ENCODE measurements around the gene SOWAHA. TPM values are rescaled to one million over a fixed set of nuclear protein-coding genes. Genes with fewer than 3 reads are reported as not detected.

SOWAHA gene
- total and polyA plus RNA-seq, 2 of the 4 experiments (the other 2 are of a cell fraction) = 0.03 TPM; not detected in 1

- no peak overlapping the region for H4K8ac ChIP-seq (ENCODE audit: low read depth in 2 of 2, low read length in 2 of 2)
- dilution Hi-C loops (cut with HindIII; ENCODE audit: low sequenced_read_pairs, unreplicated experiment) (no loop called here), in situ Hi-C loops (cut with MboI; ENCODE audit: low sequenced_read_pairs) (no loop called here), intact Hi-C loops (cut with micrococcal nuclease) (no loop called here)
- BruUV-seq (replicated peaks) = no TSS peak
- no peaks in the 10 kb centered on the region for H4K20me1 ChIP-seq (ENCODE audit: insufficient read depth, low read length)
- DNase-seq (no peak), ATAC-seq (ENCODE audit: low read depth) (no peak)
- H2AK9ac ChIP-seq (replicated peaks; ENCODE audit: low read depth, low read length, poor library complexity) = no peak overlapping the region
- H3K4me3 ChIP-seq (ENCODE audit: insufficient read depth, low read depth, low read length) = no peak overlapping the region
- H4K91ac ChIP-seq (ENCODE audit: insufficient read depth, low read depth, low read length) = no peak overlapping the region
- no peaks in the 10 kb centered on the region for H3K79me1 ChIP-seq (ENCODE audit: low read depth in 1 of 2, low read length in 2 of 2)
- no peak overlapping the region for H3K27ac ChIP-seq (ENCODE audit: insufficient read depth, low read length)
- CTCF ChIA-PET = interaction anchor here (0.6 kb wide), 1 partner anchor 36 kb away, joined by 3 read pairs; no protein-coding TSS in a partner anchor
- WGBS, 2 experiments (ENCODE audit: extremely low coverage in 2 of 2, insufficient read length in 1 of 2) = no CpG with 5 or more reads among the region's 2 CpGs
- H3K27me3 ChIP-seq (ENCODE audit: control insufficient read depth, insufficient read depth, low read length) = peaks cover 17% of the 10 kb centered on the region
- no peaks in the 10 kb centered on the region for H3K36me3 ChIP-seq (ENCODE audit: control insufficient read depth, insufficient read depth, low read length)
- H3K18ac ChIP-seq (ENCODE audit: low read depth, low read length) = no peak overlapping the region
- H3K9me1 ChIP-seq (ENCODE audit: insufficient read depth, low read length) = no peaks in the 10 kb centered on the region; the same call in 1 of the 2 replicates
- no peak overlapping the region for H2BK120ac ChIP-seq (ENCODE audit: low read depth, low read length)
- H3K9me3 ChIP-seq (ENCODE audit: control insufficient read depth, insufficient read depth, low read length) = no peaks in the 10 kb centered on the region
- H4K5ac ChIP-seq (ENCODE audit: low read depth, low read length) = no peak overlapping the region
- no peak overlapping the region for H3K23ac ChIP-seq (ENCODE audit: low read depth, low read length)
- H3K9ac ChIP-seq (ENCODE audit: low read depth, low read length) = no peak overlapping the region
- H3K4ac ChIP-seq (ENCODE audit: low read depth, low read length) = no peak overlapping the region
- H2BK20ac ChIP-seq (ENCODE audit: low read depth, low read length) = no peak overlapping the region
- no peak overlapping the region for H2BK15ac ChIP-seq (ENCODE audit: low read depth, low read length)
- H2BK5ac ChIP-seq (ENCODE audit: low read depth, low read length, poor library complexity, severe bottlenecking) = no peak overlapping the region
- POLR2A ChIA-PET (ENCODE audit: unreplicated experiment) = no interaction called here
- no peak overlapping the region for H3K4me2 ChIP-seq (ENCODE audit: low read depth, low read length)
- no peak overlapping the region for H3K14ac ChIP-seq (replicated peaks; ENCODE audit: low read depth, low read length)
- H2AFZ ChIP-seq (replicated peaks; ENCODE audit: low read length, poor library complexity) = no peak overlapping the region
- no peak overlapping the region for H3K56ac ChIP-seq (ENCODE audit: extremely low read depth, insufficient read depth, low read length)
- 0 out of 2 replicates have a peak, but pooled peaks cover 2% of the 10 kb centered on the region for H3K4me1 ChIP-seq (ENCODE audit: control insufficient read depth, insufficient read depth, low read length)
- no peak overlapping the region for H2AK5ac ChIP-seq (ENCODE audit: low read depth, low read length)
- TF ChIP-seq ELK1 (IDR thresholded peaks at IDR 0.05; ENCODE audit: borderline replicate concordance, low read depth, low read length) (no peak), MAFK (IDR thresholded peaks at IDR 0.05; ENCODE audit: low read depth, low read length) (no peak), MXI1 (IDR thresholded peaks at IDR 0.05; ENCODE audit: borderline replicate concordance, low read depth, low read length) (no peak), CEBPB (IDR thresholded peaks at IDR 0.05; ENCODE audit: low read depth, low read length) (no peak), CHD1 (IDR thresholded peaks at IDR 0.05; ENCODE audit: low read depth, low read length) (no peak), RFX5 (IDR thresholded peaks at IDR 0.05; ENCODE audit: low read depth, low read length) (no peak), BHLHE40 (IDR thresholded peaks at IDR 0.05; ENCODE audit: low read depth, low read length) (no peak), NFE2L2 (IDR thresholded peaks at IDR 0.05; ENCODE audit: low read depth, low read length) (no peak), RCOR1 (IDR thresholded peaks at IDR 0.05; ENCODE audit: insufficient replicate concordance, low read length) (no peak), USF2 (IDR thresholded peaks at IDR 0.05; ENCODE audit: low read depth, low read length) (no peak), SMC3 (IDR thresholded peaks at IDR 0.05; ENCODE audit: low read depth, low read length) (no peak), POLR2A (IDR thresholded peaks at IDR 0.05; ENCODE audit: low read depth, low read length) (no peak), FOS (IDR thresholded peaks at IDR 0.05; ENCODE audit: low read depth, low read length) (no peak), MAZ (IDR thresholded peaks at IDR 0.05; ENCODE audit: borderline replicate concordance, low read depth, low read length) (no peak)
- TF ChIP-seq, protein P1, sequence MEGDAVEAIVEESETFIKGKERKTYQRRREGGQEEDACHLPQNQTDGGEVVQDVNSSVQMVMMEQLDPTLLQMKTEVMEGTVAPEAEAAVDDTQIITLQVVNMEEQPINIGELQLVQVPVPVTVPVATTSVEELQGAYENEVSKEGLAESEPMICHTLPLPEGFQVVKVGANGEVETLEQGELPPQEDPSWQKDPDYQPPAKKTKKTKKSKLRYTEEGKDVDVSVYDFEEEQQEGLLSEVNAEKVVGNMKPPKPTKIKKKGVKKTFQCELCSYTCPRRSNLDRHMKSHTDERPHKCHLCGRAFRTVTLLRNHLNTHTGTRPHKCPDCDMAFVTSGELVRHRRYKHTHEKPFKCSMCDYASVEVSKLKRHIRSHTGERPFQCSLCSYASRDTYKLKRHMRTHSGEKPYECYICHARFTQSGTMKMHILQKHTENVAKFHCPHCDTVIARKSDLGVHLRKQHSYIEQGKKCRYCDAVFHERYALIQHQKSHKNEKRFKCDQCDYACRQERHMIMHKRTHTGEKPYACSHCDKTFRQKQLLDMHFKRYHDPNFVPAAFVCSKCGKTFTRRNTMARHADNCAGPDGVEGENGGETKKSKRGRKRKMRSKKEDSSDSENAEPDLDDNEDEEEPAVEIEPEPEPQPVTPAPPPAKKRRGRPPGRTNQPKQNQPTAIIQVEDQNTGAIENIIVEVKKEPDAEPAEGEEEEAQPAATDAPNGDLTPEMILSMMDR (conservative IDR thresholded peaks at IDR 0.05; ENCODE audit: low read depth, low read length) = no peak
Measured at GRCh38 chr5:132800545-132800944, 12.6 kb upstream of the SOWAHA start.
